Stimulated activated CD8-positive, alpha-beta memory T cell treated with anti-CD3 and anti-CD28 coated beads, Interleukin-7, amount 100 ng/mL, for 4 hours (primary cell): ENCODE results near the gene ZBTB47.

Experiments used
- DNase-seq, 2 donors: peaks; one replicate each; pipeline ENCODE4 v3.0.0-alpha.2; 2020; ENCODE audit warnings: low read depth in 2 of 2

Gene ZBTB47

DNA sequence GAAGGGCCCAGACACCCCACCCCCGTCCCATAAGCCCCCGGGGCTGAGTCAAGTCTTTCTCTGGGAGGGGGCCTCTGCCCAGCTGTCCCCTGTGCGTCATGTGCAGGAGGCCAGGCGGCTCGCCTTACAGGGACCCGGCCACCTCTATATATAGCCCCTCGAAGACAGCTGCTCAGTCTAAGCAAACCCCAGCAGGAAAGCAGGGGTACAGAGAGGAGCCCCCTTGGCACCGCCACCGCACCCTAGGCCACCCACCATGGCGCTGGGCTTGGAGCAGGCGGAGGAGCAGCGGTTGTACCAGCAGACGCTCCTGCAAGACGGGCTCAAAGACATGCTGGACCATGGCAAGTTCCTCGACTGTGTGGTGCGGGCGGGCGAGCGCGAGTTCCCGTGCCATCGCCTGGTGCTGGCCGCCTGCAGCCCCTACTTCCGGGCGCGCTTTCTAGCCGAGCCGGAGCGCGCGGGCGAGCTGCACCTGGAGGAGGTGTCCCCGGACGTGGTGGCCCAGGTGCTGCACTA, 31.9 kb downstream of the ZBTB47 start, which contains the start of gene KLHL40:
KLHL40 (plus strand) TSS at position 175 of the 519 bp plus-strand sequence; CDS start at position 257, 82 bp downstream.
- no peak for DNase-seq

- DNase-seq = no peak
Measured at GRCh38 chr3:42685891-42686820, 32.7 kb downstream of the ZBTB47 start.

- DNase-seq = no peak
Measured at GRCh38 chr3:42686832-42687650, 33.5 kb downstream of the ZBTB47 start.

GRCh38 chr3:42688016-42688415, 34.5 kb downstream of the ZBTB47 start:
- no peak for DNase-seq

- no peak for DNase-seq
Measured at GRCh38 chr3:42688487-42689420, 35.3 kb downstream of the ZBTB47 start.

- DNase-seq = no peak
Measured at GRCh38 chr3:42689421-42690014, 36.0 kb downstream of the ZBTB47 start.

- no peak for DNase-seq
Measured at GRCh38 chr3:42690191-42690590, 36.7 kb downstream of the ZBTB47 start.

- no peak for DNase-seq
Measured at GRCh38 chr3:42690766-42691680, 37.5 kb downstream of the ZBTB47 start.

GRCh38 chr3:42691816-42692666, 38.5 kb downstream of the ZBTB47 start:
- DNase-seq = no peak

- DNase-seq = no peak
Measured at GRCh38 chr3:42692667-42693529, 39.4 kb downstream of the ZBTB47 start.

DNA sequence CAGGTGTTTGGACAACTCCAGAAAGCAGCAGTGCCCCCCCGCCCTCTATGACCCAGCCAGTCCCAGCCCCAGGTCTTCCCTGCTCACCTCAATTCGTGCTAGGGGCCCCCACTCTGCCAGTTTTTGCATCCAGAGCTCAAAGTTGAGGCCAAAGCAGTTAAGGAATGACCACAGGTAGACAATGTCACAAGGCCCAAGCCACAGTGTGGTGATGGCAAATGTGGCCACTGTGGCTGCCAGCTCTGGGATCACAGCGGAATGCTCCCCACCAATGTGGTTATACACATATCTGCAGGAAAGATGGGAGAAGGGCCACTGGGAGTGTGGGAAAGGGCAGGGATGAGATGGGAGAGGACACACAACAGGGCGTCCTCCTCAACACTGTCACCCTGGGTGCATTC, 40.0 kb downstream of the ZBTB47 start:
- DNase-seq = no peak

GRCh38 chr3:42694366-42694765, 40.9 kb downstream of the ZBTB47 start:
- no peak for DNase-seq

DNA sequence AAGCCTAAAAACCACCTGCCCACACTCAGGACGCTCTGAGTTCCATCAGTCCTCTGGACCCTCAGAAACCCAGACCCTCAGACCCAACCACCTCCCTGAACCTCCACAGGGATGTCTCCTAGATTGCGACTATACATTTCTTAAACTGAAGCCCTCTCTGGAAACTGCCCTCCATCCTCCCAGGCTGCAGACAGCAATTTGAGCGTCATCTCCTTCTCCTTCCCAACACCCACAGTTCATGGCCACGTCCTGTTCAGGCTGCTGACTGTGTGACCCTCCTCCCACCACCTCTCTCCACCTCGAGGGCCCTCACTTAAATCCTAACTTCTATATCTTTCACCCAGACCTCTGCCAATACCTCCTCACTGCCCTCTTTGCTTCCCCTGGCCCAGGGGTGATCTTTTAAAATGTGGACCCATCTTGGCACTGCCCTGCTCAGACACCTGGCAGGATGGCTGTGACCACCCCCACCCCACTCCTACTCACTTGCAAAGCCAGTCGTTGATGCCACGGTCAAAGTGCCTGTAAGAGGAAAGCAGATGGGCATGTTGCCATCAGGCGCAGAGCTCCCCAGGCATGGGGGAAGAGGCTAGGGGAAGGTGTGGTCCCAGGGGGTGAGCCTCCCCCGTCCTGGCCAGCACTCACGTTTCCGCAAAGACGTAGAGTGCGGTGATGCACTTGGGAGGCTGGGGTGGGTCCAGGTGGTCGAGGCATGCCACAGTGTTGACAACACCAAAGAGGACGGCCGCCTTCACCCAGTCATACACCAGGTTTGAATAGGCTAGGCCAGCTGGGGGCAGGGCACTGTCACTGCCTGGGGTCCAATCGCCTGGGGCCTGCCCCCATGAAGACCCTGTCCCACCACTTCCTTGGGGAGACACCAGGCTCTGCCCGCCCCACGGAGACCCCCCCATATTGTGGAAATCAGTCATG, 43.1 kb downstream of the ZBTB47 start:
- no peak for DNase-seq

- no peak for DNase-seq
Measured at GRCh38 chr3:42697289-42698051, 44.0 kb downstream of the ZBTB47 start.

DNA sequence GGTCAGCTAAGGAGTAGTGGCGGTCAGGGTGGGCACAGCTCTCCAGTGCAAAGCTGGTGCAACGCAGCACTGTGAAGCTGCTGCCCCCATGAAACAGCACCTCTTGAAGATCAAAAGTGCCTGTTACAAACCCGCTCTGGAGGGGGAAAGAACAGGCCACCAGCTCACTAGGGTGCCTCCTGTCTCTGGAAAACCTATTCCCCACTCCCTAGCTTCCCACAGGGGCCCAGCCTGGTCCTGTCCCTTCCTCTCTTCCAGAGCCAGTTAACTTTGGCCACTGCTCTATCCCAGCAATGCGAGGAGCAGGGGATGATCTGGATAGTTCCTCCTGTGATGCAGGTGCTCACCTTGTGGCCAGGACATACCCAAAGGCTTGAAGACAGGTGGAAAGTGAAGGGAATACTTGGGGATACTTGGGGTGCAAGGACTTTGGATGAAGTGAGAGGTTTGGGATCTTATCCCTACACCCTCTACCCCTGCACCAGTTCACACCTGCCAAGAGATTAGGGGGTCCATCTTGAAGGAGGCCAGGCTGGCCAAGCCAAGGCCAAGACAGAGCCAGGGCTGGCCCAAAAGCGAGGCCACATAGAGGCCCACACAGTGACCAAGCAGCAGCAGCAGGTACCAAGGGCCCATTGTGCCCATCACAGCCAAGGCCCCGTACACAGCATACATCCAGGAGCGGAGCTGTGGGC, 44.9 kb downstream of the ZBTB47 start:
- no peak for DNase-seq

GRCh38 chr3:42698911-42699230, 45.4 kb downstream of the ZBTB47 start:
- DNase-seq = no peak
